HG02571 (cell line): ENCODE data around the gene SHTN1.
A peak's percentile ranks its signal among the peaks of the same experiment; 100 is the strongest.

Experiments used
- ATAC-seq: cut with Tn5 transposase; IDR thresholded peaks from one replicate; pipeline ENCODE4 v1.9.1; 2021; ENCODE audit warnings: mild to moderate bottlenecking, moderate library complexity; ENCODE audit not compliant: unreplicated experiment

Gene SHTN1

DNA sequence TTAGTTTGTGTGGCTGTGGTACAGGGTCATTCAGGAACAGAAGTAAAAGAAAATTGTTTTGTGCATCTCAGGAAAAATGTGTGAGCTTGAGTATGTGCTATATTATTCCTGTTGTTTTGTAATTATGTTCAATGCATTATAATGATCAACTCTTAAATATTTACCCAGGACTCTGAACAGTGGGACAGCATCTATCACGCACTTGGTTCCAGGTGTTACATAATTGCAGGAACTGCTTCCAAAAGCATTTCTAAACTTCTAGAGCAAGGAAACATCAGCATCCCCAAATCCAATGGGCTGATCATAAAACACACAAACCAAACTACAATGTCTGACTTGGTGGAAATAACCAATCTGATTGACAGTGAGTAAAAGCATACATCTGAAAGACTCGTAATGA is 129.1 kb downstream of the SHTN1 start:
- ATAC-seq: no peak

DNA sequence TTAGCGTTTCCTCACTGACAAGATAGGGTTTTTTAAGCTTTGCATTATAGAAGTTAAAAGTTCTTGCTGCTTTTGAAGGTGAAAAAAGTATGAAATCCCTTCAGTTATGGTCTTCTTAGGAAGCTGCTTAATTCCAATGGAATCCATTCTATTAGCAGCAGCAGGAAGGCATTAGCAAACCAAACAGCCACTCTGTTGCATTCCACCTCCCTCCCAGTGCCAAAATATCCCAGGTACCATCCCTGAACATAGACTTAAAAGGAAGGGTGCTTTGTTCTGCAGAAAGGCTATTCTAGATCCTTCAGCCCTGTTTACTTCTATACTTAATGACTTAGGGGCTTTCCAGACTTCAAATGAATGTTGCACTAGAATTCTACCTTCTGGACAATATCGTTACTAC is 131.9 kb downstream of the SHTN1 start:
- no peak for ATAC-seq

DNA sequence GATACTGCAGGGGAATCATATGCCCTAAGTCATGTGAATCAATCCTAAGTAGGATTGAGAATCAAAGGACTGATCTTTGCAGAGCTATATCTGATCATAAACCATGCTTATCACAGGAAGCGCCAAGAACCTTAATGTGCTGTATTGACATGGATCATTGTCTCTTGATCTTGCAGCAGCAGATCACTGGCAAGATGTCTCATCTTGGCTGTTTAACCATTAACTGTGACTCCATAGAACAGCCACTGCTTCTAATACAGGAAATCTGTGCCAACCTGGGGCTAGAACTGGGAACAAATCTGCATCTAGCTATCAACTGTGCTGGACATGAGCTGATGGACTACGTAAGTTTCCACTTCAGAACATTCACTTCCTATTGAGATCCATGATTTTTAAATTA is 134.0 kb downstream of the SHTN1 start:
- no peak for ATAC-seq

DNA sequence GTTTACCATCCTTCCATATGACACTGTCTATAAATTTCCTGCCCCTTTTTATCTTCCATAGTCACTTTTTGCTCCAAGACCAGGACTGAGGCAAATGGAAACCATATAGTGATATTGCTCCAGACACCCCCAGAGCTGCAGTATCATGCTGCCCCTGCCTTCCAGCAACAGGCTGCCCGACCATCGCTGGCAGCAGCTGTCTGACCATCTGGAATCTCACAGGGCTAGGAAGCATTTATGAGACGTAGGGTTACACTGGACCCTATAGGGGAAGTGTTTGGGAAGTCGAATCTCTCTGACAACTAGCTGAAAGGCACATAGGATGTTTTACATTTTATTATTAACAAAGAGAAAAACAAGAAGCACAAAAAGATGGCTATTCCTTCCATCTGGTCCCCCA is 136.3 kb downstream of the SHTN1 start:
- no peak for ATAC-seq

DNA sequence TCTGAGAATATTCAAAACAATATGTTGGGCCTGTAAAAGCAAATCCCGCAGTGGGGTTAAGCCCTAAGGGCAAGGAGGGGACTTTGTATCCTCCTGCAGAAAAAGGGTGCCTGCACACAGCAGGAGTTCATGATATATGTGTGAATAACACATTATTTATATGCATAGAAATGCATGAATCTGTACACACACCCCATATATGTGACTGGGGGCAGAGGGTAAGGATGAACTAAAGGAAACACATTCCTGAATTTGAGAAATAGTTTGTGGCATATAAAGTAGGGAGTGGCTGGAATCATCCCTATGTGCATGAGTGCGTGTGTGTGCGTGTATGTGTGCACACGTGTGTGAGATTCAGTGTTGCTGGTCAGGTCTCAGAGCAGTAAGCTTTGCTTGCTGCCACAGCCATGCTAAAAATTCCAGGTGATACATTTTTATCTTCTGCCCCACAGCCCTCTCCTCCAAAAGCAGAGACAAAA is 136.8 kb downstream of the SHTN1 start:
- ATAC-seq: no peak

DNA sequence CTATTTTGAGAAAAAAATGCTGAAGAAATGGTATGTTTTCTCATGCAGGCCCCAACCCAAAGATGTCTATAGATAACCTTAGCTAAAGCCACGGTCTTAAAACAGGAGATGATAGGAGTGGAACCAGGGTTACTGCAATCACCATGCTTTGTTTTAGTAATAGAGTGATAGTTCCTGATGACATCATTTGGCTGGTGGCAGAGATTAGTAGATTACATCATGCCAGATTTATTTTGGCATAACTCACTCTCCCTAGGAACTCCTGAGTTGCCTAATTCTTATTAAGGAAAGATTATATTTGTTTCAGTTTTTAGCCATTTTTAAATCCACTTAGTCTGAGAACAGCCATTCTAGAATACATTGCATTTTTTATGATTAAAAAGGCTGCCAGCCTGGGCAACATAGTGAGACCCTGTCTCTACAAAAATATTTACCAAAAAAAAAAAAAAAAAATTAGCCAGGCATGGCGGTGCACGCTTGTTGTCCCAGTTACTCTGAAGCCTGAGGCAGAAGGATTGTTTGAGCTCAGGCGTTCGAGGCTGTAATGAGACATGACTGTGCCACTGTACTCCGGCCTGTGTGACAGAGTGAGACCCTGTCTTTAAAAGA is 137.9 kb downstream of the SHTN1 start:
- no peak for ATAC-seq

DNA sequence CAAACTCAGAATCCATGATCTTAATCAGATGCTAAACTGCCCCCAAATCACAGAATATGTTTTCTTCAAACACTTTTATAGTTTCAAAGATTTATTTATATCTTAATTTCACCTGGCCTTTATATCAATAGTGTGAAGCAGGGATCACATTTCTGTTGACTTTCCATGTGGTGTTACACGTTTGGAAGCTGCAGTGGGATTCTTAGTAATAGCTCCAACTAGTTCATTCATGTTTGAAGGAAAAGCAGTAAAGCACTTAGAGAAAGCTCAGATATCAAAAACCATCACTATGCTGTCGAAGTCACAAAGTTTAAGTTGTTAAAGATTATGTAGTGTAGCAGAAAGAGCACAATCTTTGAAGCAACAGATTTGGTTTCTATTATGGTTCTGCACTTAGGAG is 138.9 kb downstream of the SHTN1 start:
- no peak for ATAC-seq

DNA sequence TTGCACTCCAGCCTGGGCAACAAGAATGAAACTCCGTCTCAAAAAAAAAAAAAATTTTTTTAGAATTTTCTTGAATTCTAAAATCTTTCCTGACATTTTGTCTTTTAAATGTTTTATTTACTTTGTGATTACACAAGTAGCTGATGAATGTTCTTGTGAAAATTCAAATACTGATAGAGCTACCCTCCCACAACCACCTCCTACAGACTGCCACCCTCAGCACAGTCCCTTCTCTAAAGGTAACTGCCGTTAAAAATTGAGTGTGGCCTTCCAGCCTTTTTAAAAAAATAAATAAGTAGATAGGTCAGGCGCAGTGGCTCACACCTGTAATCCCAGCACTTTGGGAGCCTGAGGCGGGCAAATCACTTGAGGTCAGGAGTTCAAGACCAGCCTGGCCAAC is 140.6 kb downstream of the SHTN1 start:
- no peak for ATAC-seq

DNA sequence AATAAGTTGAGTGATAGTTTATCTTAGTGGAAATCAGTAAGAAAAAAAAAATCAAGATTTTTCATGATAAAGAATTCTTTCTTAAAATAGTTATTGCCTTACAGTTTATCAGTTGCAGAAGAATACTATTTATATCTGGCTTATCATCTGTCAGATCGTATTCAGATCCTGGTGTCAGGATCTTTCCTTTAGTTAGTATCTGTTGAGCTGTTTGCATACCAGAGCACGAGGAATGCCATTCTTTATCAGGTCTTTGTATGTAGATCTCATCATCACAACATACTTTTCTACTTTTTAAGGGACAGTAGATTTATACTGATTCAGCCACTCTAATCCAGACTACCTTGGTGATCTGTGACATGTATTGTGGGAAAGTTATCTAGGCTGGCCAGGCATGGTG is 143.2 kb downstream of the SHTN1 start:
- ATAC-seq: no peak

DNA sequence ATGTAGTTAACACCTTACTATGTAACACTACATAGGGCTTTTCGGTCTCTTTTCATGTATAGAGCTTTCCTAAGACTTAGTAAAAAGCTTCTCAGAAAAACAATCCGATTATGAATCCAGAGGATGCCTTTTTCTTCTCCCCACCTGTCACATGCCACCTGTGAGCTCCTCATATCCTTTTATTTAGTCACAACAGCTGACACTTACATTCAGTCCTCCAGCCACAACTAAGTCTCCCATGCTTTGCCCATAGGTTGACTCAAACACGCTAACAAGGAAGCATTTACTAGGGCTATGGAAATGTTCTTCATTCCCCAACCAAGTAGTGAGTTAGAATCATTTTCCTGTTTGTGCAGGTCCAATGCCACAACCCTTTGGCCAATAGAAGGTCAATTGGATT is 147.8 kb downstream of the SHTN1 start:
- no peak for ATAC-seq

DNA sequence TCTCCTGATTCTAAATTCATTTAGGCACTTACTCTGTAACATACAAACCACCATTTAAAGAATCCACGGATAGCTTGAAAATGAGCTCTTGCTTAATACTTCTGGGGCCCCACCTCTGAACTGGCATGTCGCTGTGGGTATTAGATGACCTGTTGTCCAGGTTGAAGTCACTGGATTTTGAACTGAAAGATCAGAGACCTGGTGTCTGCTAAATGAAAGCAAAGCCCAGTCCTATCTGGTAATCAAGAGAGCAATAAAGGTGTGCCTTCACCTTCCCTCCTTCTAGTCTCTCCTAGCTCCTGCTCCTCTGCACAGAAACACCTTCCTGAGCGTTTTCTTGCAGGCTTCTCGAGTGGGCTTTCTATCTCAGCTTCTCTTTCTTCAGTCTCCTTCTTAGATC is 151.3 kb downstream of the SHTN1 start:
- no peak for ATAC-seq

DNA sequence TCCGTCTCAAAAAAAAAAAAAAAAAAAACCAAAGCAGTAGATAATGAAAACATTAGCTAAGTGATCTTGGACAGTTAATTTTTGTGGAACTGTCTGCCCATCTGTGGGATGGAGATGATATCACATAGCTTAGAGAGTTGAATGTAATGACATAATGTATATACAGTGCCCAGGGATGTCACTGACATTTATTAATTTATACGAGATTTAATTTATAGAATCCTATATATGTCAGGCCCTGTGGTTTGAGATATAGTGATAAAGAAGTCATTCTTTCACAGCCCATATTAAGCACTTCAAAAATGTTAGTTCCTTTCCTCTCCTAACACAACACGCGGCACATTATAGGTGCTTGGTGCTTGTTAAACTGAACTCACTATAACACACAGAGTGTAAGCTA is 151.7 kb downstream of the SHTN1 start:
- ATAC-seq: no peak

DNA sequence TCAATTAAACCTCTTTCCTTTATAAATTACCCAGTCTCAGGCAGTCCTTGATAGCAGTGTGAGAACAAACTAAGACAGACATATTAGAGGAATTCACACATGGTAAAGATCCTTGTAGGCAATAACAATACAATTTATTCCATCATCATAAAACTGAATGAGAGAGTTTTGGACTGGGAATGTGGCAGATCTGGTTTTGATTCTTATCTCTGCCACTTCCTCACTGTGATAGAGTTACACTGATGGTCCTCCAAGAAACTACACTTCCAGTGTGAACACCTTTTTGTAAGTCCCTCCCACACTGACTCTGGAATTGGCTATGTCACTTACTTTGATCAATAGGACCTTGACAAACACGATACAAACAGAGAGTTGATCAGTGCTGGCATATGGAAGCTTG is 152.7 kb downstream of the SHTN1 start:
- ATAC-seq: no peak

DNA sequence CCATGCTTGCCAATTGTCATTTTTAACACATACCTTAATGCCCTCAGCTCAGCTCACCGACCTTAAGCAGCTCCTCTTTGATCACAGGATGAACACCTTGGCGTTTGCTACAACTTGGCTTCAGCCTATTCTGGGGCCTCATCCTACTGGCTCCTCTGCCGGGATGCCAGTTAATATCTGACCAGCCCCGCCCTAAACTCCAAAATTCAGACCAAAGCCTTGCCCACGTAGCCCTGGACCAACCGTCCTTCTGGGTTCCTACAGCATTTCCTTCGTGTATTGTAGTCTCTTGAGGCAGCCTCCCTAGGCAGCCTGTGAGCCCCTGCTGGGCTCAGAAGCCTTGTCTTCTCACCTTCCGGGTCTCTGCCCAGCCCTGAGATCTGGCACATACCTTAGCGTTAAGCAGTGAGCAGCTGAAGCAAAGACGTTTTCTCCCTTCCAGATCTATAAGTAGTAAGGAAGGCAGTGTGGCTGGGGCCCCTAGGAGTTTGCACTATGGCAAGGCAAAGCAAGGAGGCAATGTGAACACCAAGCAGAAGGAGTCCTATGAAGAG is 154.9 kb downstream of the SHTN1 start:
- ATAC-seq: peak; percentile 1

DNA sequence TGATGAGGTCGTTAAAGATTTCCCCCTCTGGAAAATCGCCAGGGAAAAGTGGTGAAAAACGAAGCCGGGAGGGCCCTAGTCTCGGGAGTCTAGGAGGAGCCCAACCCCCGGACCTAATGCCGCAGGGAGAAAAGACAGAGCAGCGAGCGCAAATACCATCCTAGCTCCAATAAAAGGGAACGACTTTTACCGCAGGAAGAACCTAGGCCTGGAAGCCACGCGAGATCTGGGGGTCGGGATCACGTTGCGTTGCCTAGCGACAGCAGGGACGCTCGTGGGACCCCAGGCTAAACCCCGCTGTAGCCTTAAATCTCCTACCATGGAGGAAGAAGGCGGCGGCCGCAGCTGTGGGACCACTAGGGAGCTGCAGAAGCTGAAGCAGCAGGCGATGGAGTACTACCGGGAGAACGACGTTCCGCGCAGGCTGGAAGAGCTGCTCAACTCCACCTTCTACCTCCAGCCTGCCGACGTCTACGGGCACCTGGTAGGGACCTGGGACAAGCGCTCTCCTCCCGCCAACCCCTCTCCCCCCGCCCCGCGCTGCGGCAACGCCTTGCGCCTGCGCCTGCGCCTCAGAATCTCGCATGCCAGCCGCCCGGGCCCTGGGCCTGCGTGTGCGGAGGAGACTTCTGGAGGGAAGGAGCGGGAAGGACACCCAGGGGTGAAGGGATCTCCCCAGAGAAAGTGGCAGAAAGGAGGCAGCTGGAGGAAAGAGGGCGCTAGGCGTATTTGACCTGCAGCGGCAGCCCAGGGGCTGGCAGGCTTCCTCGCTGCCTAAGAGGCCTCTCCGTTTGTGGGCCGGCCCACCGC is 155.5 kb downstream of the SHTN1 start, which contains the start of gene ENO4:
Gene ENO4, plus strand, starts transcription at position 252 of the 810 bp plus-strand sequence. Its CDS starts 68 bp downstream, at position 320.
- ATAC-seq: peak; percentile 48

DNA sequence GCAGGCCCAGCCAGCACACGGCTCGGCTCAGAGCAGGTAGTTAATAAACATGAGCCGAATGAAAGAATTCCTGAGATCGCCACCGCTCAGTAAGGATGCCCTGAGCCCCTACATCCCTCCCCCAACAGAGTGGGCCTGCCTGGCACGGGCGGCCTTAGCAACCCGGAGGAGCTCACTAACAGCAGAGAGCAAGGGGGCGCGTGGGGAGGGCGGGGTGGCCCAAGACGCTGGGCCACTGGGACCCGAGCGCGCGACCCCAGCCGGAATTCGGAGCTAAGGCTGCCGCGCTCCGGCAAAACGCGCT is 156.1 kb downstream of the SHTN1 start:
- no peak for ATAC-seq

DNA sequence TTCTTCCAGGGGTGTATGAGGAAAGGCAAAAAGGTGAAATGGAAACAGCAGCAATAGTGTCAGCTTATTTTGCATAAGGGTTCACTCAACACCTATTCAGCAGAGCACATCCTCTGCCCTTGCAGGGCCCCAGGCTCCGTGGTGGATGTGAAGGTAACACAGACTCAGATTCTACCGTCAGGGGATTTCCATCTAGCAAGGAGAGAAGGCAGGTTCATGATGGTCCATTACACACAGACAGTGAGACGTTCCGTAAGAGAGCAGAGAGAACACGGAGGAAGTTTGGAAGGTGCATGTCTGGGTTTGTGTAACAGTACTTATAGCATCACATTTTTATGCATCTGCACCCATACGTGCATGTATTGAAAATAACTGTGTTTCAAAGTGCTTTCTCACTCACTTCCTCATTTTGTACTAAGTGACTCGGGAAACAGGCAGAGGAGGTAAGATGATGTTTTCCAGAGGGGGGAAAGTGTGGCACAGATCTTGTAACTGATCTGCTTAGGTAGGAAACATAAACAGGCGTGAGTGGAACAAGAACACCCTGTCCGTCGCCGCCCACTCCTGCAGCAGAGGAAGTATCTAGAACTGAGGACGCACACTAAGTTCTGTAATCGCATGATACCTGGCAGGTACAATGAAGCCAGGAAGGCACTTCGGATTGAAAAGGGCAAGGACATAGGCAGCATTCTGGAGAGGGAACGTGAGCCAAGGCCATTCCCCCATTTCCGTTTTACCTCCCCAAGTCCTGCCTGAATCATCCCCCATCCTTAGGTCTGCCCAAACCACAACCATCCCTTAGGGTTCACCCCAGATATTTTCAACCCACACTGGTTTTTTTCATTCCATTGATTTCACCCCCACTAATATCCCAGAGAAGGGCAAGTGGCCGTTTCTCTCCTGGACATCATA is 156.7 kb downstream of the SHTN1 start:
- peak; percentile 64 for ATAC-seq

DNA sequence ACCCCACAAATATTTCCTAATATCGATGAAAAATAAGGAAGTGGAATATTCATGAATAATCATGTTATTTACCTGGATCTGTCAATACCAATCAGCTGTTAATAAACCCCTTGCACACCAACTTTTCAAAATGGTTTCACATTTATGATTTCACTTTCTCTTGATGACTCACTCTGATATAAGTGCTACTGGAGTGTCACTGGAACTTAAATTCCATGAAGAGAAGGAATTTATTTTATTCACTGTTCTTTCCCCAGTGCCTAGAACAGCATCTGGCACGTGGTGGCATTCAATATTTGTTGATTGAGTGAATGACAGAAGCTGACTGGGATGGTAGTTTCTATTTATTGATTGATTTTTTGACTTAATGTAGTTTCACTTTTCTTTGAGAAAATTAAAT is 159.2 kb downstream of the SHTN1 start:
- ATAC-seq: no peak

DNA sequence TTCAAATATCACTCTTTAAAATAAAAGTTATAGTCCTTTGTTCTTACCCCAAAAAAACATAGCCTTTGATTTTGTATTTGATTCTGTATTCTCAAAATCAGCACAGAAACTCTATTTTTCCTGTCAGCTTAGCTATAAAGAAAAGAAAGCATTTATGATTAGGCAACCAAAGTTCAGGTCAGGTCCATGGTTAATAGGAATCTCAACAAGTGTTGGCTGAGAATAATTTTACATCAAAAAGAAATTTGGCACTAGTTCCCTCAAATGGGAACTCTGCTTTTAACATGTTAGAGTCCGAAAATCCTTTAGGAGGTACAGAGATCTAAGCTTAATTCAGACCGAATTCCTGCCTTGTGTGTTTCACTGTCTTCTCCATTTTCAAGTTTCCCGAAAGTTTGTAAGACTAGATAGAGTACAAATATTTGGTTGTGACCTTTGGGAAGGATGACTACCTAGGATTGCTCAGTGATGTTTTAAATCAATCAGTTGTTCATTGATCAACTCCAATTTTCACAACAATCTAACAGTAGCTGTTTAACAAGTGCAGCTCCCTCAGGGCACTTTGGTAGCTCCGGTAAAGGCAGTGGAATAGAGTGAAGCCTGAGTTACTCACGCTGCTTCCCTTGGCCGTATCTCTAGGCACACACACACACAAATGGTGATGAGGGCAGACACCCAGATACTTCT is 164.5 kb downstream of the SHTN1 start:
- ATAC-seq: no peak

DNA sequence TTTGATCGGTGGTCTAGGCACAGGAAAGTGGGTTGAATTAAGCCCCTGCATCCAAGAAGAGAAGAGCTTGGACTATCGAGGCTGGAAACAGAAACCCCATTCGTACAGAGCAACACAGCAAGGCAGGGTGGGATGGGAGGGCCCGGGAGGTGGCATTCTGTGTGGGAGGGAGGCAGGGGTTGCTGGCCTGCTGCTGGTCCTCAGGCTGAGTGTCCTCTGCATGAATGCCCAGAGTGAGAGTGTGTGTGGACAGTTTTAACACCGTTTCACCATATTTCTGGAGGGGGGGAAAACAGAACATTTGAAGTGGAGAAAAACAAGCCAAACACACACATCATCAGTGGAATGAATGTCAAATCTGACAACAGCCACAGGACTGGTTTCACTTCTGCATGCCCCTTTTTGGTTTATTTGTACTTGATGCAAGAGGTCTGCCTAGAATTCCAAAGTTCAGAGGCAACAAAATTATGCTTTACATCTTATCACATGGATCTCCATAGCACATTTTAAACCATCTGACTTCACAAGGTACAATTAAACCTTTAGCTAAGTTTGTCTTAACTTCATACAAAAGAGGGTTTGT is 166.8 kb downstream of the SHTN1 start:
- ATAC-seq: peak; percentile 71
